ENCODE measurements around the gene NRGN. TPM values are rescaled to one million over a fixed set of nuclear protein-coding genes. Genes with fewer than 3 reads are reported as not detected.
"Not testable (repeated sequence)": the region's sequence is repeated elsewhere in the genome, so short reads cannot be mapped to it uniquely, and the experiment has no call there.

NRGN gene
- polyA plus RNA-seq, 6 donors from 2014 or later: 1.3 to 8.3 (median 6.0) TPM

DNA sequence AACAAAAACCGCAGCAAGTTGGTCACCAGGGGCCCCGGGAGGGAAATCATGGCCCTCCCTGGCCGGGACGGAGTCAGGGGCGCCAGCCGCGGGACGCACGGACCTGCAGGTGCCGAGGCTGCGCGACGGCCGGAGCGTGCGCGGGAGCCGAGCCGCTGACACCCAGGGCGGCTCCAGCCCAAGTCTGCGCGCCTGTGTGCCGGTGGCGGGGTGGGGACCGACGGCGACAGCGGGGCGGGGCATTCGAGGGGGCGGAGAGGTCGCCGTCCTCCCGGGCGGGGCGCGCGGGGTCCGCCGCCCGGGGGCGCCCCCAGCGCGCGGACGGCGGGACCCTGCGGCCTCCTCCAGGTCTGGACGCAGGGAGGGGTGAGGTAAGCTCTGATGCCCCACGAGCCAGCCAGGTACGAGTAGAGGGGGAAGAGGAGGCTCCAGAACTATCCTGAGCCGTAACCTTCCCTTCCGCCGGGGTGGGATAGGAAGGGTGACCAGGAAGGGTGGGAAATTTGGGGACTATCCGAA lies 22.4 kb downstream of the NRGN start, which contains the start of gene ESAM:
Gene ESAM, minus strand, starts transcription at position 186 of the 519 bp plus-strand sequence. Its CDS starts 136 bp downstream, at position 50.
- Mint-ChIP-seq H3K4me1 (peaks cover 45 to 54% (median 51%) of the 10 kb centered on the region in 3 donors), H3K27me3 (peaks cover 0 to 5% (median 0%) of the 10 kb centered on the region in 3 donors), H3K27ac (peak within 1 kb of the TSS; percentile 82 to 97 (median 94)), H3K36me3 (no peaks in the 10 kb centered on the region), H3K9me3 (no peaks in the 10 kb centered on the region), H3K4me3 (peak within 1 kb of the TSS; percentile 84 to 99 (median 95))
- ATAC-seq (ENCODE audit: low read depth in 2 of 2): peak; percentile 58 to 61
- peak; percentile 76 for DNase-seq

DNA sequence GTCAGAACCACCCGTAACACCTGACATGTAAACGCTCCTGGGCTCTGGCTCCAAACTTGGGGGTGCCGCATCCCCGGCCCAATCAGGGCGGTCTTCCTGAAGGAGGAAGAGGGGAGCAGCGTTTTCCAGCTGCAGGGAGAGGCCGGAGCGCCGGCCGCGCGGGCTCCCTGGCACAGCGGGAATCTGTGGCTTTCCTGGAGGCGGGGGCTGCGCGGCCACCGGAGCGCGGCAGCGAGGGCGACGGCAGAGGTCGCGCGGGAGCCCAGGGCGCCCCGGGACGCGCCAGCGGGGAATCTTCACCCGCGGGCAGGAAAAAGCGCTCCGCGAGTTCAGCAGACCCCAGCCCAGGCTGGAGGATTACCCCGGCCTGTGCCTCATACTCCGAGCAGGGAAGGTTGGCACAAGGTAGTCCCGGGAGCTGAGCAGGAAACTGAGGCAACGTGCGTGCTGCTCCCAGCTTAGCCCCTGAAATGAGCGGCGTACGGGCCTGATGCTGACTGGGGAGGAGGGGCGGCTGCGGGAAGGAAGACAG lies 22.9 kb downstream of the NRGN start:
- Mint-ChIP-seq H3K27me3 (peaks cover 0 to 5% (median 0%) of the 10 kb centered on the region in 3 donors), H3K36me3 (no peaks in the 10 kb centered on the region), H3K27ac (peak overlapping the region in 4 of 6 donors; percentile 82 to 94 (median 88)), H3K4me3 (peak overlapping the region; percentile 84 to 99 (median 95)), H3K9me3 (no peaks in the 10 kb centered on the region), H3K4me1 (peaks cover 45 to 54% (median 50%) of the 10 kb centered on the region in 3 donors)
- DNase-seq: no peak
- peak; percentile 2 to 3 for ATAC-seq (ENCODE audit: low read depth in 2 of 2)

DNA sequence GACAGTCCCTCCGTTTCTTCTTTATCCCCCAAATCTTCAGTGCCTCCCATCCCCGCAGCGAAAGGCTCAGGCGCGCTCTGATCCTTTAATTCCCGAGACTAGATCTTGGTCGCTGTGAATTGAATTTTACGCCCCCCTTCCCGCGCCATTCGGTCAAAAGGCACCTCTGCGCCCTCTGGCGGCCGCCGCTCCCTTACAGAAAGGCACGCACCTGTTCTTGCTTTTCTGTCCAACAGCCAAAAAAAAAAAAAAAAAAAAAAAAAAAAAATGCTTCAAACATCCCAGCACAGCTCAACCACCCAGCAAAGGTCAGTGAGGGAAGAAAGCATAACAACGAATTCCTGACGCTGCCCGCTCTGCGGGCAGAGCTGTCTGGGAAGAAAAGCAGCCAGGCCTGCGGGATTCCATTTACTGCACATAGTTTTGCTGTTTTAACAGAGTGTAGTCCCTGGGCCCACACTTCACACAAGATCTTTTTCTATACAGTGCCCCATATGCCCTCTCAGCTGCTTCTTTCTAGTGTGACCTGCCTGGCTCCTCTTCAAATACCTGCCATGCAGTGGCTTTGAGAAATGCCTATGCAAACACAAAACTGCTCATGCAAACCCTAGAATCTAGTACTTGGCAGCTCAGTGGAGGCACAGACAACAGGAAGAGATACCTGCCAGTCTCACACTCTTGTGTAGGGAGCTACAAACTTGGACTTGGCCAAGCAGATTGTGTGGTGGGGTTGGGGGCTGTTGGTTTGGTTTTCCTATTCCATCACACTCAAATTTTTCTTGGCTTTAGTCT lies 23.6 kb downstream of the NRGN start:
- Mint-ChIP-seq H3K27me3 (peaks cover 0 to 3% (median 0%) of the 10 kb centered on the region in 3 donors), H3K9me3 (no peaks in the 10 kb centered on the region), H3K36me3 (peaks cover 0 to 2% of the 10 kb centered on the region in 2 donors), H3K4me1 (peaks cover 40 to 48% (median 43%) of the 10 kb centered on the region in 3 donors), H3K27ac (peak overlapping the region; percentile 64 to 94 (median 88)), H3K4me3 (peak overlapping the region; percentile 84 to 99 (median 95))
- ATAC-seq (ENCODE audit: low read depth in 2 of 2): peak; percentile 20 to 30
- DNase-seq: peak; percentile 83

DNA sequence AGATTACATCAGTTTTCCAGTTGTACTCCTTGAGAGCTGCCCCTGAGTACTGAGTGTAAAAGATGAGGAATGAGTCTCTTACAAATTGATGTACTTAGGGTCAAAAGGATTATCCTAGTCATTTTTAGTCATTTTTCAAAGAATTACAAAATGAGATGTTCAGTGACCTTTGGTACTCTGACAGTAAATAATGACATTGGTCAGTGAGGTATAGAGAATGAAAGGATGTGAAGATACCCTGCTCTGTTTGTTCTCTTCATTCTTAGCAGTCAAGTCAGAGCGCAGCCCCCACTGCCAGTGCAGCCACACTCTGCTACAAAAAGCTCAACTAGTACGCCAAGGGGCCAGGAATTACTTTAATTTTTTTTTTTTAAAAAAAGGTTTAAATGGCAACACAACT lies 26.4 kb downstream of the NRGN start:
- Mint-ChIP-seq H3K4me3 (peak overlapping the region in 1 of 8 donors; percentile 41), H3K27me3 (no peaks in the 10 kb centered on the region), H3K4me1 (peaks cover 18 to 21% (median 18%) of the 10 kb centered on the region in 3 donors), H3K27ac (no peak overlapping the region), H3K36me3 (peaks cover 0 to 15% of the 10 kb centered on the region in 2 donors), H3K9me3 (no peaks in the 10 kb centered on the region)
- no peak for DNase-seq
- ATAC-seq (ENCODE audit: low read depth in 2 of 2): no peak

DNA sequence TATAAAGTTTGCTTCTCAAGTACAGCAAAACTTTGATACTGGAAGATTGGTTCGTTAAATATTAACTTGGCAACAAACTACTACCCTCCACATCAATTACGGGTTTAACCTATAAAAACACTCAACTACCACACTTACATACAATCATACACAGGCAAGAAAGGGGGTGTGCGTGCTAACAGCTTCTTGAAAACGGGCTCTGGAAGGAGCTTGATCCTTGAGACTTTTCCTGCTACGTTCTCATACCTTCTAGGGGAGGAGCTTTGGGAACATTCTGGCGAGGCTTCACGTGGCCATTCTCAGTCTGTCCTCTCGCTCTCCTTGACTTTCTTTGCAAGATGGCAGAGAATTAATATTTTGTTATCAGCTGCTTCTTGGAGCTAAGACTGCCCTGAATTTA lies 29.2 kb downstream of the NRGN start:
- H3K4me1 Mint-ChIP-seq: peaks cover under 1 to 2% (median 1%) of the 10 kb centered on the region in 3 donors
- ATAC-seq (ENCODE audit: low read depth in 2 of 2): no peak
- no peaks in the 10 kb centered on the region for H3K9me3 Mint-ChIP-seq
- peak overlapping the region in 1 of 6 donors; percentile 39 for H3K27ac Mint-ChIP-seq
- no peaks in the 10 kb centered on the region for H3K27me3 Mint-ChIP-seq
- H3K4me3 Mint-ChIP-seq: no peak overlapping the region
- no peak for DNase-seq
- H3K36me3 Mint-ChIP-seq: peaks cover 9 to 21% of the 10 kb centered on the region in 2 donors

DNA sequence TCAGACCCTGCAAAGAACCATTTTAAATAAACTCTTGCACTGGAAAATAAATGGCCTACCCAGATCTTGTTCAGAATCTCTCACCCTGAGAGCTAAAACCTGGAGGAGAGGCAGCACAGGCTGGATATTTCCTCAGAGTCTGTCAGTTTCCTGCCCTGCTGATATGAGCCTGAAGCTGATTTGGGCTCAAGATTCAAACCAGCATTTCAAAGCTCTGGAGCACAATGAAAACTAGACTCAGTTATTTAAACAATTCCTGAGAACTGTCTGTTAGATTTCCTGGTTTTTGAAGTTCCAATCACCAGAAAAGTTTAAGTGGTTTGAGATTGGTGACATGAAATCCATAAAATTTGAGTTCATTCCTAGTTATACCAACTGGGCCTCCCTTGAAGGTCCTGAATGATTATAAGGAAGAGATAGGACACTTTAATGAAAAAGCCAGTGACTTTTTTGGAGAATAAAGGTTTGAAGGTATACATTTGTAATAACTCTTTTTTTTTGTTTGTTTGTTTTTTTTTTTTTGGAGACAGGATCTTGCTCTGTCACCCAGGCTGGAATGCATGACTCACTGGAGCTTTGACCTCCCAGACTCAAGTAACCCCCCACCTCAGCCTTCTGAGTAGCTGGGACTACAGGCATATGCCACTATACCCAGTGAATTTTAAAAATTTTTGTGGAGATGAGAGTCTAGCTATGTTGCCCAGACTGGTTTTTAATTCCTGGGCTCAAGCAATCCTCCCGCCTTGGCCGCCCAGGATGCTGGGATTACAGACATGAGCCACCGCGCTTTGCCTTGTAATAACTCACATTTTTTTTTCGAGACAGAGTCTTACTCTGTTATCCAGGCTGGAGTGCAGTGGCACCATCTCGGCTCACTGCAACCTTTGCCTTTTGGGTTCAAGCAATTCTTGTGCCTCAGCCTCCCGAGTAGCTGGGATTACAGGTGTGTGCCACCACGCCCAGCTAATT lies 30.3 kb downstream of the NRGN start:
- no peaks in the 10 kb centered on the region for H3K27me3 Mint-ChIP-seq
- H3K4me3 Mint-ChIP-seq: no peak overlapping the region
- H3K36me3 Mint-ChIP-seq: peaks cover 9 to 21% of the 10 kb centered on the region in 2 donors
- H3K4me1 Mint-ChIP-seq: peaks cover 0 to 6% (median 5%) of the 10 kb centered on the region in 3 donors
- ATAC-seq (ENCODE audit: low read depth in 2 of 2) (no peak), DNase-seq (no peak)
- peak overlapping the region in 1 of 6 donors; percentile 37 for H3K27ac Mint-ChIP-seq
- H3K9me3 Mint-ChIP-seq: no peaks in the 10 kb centered on the region

DNA sequence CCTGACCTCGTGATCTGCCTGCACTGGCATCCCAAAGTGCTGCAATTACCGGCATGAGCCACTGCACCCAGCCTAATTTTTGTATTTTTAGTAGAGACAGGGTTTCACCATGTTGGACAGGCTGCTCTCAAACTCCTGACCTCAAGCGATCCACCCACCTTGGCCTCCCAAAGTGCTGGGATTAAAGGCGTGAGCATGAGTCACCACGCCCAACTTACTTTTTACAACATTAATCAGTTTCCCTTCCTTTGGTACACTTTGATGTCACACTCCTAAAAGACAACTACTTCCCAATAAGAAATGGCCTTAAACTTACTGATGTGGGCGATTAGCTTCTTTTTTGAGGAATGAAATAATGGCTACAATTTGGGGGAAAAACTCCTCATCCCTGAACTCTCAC lies 31.2 kb downstream of the NRGN start:
- Mint-ChIP-seq H3K36me3 (peaks cover 9 to 21% of the 10 kb centered on the region in 2 donors), H3K4me1 (peaks cover 9 to 14% (median 12%) of the 10 kb centered on the region in 3 donors)
- not testable (repeated sequence) for H3K27me3 Mint-ChIP-seq; ATAC-seq (ENCODE audit: low read depth in 2 of 2); H3K4me3 Mint-ChIP-seq; H3K9me3 Mint-ChIP-seq; DNase-seq; H3K27ac Mint-ChIP-seq

DNA sequence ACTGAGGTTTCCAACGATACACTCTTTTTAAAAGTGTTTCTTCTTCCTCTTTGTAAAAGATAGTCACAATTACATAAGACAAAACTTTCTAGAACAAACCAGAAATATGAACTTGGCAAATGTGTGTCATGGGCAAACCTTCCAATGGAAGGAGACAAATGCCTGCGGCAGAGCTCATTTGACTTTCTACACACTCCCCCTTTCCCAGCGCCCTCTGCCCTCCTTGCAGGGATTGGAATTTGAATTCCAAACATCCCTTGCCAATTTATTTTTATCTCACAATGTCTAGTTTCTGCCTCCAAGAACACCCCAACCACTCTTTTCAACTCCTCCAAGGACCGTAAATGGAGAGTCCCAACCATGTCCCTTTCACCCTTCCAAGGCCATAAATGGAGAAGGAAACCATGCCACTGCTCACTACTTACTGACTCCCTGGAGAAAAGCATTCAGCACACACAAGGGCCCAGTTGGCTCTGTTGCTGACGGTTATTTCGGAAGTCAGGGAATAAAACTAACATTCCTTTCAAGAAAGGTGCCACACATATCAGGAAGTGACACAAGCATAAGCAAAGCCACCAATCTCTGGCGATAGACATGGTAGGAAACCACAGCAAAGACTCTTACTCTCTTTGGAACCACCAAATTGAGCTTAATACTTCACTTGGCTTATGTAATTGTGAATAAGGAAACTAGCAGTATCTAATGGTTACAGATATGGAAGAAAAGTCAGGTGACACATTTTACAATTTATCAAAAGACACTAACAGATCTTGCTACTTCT lies 37.3 kb downstream of the NRGN start:
- Mint-ChIP-seq H3K36me3 (peaks cover 11% of the 10 kb centered on the region in 2 donors), H3K27ac (peak overlapping the region in 1 of 6 donors; percentile 83), H3K4me3 (peak overlapping the region in 1 of 8 donors; percentile 65), H3K9me3 (no peaks in the 10 kb centered on the region), H3K27me3 (no peaks in the 10 kb centered on the region), H3K4me1 (peaks cover 19 to 34% (median 26%) of the 10 kb centered on the region in 3 donors)
- DNase-seq (no peak), ATAC-seq (ENCODE audit: low read depth in 2 of 2) (no peak)

DNA sequence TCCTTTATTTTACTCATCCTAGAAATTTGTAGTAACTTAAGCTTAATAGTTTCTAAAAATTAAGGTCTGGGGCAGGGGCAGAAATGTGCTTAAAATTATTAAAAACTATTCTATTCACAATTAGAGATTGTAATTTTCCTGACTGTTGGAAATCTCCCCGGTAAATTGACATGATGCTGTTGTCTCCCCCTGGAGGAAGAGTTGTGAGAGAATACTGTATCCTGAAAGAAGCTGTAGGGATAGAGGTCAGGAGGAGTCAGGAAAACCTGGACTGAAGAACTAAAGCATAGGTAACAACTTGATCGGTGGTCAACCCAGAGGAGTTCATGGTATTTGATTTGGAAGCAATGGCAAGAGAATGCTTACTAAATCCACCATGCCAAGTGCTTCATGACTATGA lies 38.5 kb downstream of the NRGN start:
- no peak overlapping the region for H3K4me3 Mint-ChIP-seq
- ATAC-seq (ENCODE audit: low read depth in 2 of 2) (no peak), DNase-seq (no peak)
- H3K27me3 Mint-ChIP-seq: no peaks in the 10 kb centered on the region
- H3K36me3 Mint-ChIP-seq: peaks cover 10% of the 10 kb centered on the region in 2 donors
- peaks cover 19 to 34% (median 26%) of the 10 kb centered on the region in 3 donors for H3K4me1 Mint-ChIP-seq
- H3K9me3 Mint-ChIP-seq: no peaks in the 10 kb centered on the region
- peak overlapping the region in 1 of 6 donors; percentile 2 for H3K27ac Mint-ChIP-seq

DNA sequence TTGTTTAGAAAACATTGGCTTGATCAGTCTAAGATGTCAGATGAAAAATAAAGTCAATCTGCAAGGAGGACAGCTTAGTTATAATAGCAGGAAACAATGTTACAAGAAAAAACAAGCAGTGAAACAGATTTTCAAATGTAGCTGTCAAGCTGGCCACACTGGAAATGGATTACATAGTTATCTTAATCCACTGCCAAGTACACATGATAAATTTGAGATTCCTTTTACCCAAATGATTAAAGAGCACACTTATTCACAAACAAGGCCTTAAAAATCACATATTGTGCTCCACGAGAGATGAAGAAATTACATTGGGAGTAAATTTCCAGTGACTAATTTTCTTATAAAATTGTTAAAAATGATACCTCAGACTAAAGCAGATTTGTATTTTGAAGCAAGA lies 39.8 kb downstream of the NRGN start:
- Mint-ChIP-seq H3K4me1 (peaks cover 19 to 34% (median 26%) of the 10 kb centered on the region in 3 donors), H3K9me3 (no peaks in the 10 kb centered on the region), H3K27me3 (no peaks in the 10 kb centered on the region), H3K27ac (no peak overlapping the region), H3K36me3 (peaks cover 10% of the 10 kb centered on the region in 2 donors), H3K4me3 (no peak overlapping the region)
- DNase-seq (no peak), ATAC-seq (ENCODE audit: low read depth in 2 of 2) (no peak)

DNA sequence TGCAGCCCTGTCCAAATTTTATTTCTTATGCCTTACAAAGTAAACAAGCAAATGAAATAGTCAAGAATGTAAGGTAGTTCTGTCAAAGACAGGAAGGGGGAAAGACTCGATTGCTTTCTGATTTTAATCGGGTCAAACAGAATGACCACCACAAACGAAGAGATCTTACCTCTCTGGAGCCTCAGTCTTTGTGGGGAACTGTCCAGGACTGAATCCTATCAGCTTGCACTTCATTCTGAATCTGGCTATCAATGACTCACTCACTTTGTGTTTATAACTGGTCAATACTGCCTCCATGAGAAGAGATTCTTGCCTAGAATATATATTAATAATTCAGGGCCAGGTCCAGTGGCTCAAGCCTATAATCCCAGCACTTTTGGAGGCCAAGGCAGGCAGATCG lies 43.3 kb downstream of the NRGN start:
- DNase-seq (no peak), ATAC-seq (ENCODE audit: low read depth in 2 of 2) (no peak)
- peaks cover 0 to 7% (median 6%) of the 10 kb centered on the region in 3 donors for H3K4me1 Mint-ChIP-seq
- H3K4me3 Mint-ChIP-seq: no peak overlapping the region
- H3K36me3 Mint-ChIP-seq: peaks cover 4 to 9% of the 10 kb centered on the region in 2 donors
- no peaks in the 10 kb centered on the region for H3K27me3 Mint-ChIP-seq
- no peaks in the 10 kb centered on the region for H3K9me3 Mint-ChIP-seq
- H3K27ac Mint-ChIP-seq: peak overlapping the region in 1 of 6 donors; percentile 31

DNA sequence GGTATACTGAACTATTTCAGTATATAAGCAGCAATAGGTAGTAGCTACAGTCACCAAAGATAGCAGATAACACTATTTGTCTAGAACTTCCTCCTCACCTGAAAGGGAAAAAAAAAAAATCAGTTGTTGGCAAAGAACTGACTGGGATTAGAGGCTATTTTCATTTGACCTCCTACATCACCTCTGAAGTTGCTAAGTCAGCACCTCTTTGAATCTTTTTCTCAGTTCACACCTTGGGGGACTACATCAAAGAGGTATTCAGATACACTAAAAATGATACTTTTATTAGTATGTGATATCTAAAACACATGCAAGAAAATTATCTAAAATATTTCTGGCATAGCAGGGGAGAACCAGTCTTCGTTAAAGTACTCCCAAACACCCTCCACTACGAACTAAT lies 44.3 kb downstream of the NRGN start:
- ATAC-seq (ENCODE audit: low read depth in 2 of 2) (no peak), DNase-seq (no peak)
- Mint-ChIP-seq H3K27ac (no peak overlapping the region), H3K9me3 (no peaks in the 10 kb centered on the region), H3K27me3 (no peaks in the 10 kb centered on the region), H3K4me1 (peaks cover 0 to 10% (median 0%) of the 10 kb centered on the region in 3 donors), H3K4me3 (no peak overlapping the region), H3K36me3 (no peaks in the 10 kb centered on the region)

All from naive B cell (primary cell).